Keratinocyte (primary cell): Measurements from ENCODE around the gene CRLF1. TPM values are rescaled to one million over a fixed set of nuclear protein-coding genes. Genes with fewer than 3 reads are reported as not detected.
"Not testable (repeated sequence)": the region's sequence is repeated elsewhere in the genome, so short reads cannot be mapped to it uniquely, and the experiment has no call there.

ENCODE experiments used
- DNase-seq: peaks from one replicate; pipeline ENCODE4 v3.0.0-alpha.2; 2011; ENCODE audit warnings: low read depth, missing footprints, low spot score
- FAIRE-seq: peaks from 2 replicates; lab custom pipeline; 2011; peaks lifted over from hg19 to GRCh38; lab: Jason Lieb, UNC
- H2AFZ ChIP-seq: 2 replicates; pipeline ENCODE4 v1.6.0; 2012; ENCODE audit warnings: low read length, control low read depth, inconsistent platforms; ENCODE audit not compliant: control insufficient read depth
- H3K27ac ChIP-seq: 2 replicates; pipeline ENCODE4 v1.5.1; 2011; ENCODE audit warnings: low read length; ENCODE audit not compliant: control insufficient read depth, insufficient read depth
- H3K27me3 ChIP-seq: 3 replicates; pipeline ENCODE4 v1.6.0; 2011; ENCODE audit warnings: low read length; ENCODE audit not compliant: control insufficient read depth, insufficient read depth; ENCODE audit errors: extremely low read depth
- H3K36me3 ChIP-seq, 2 experiments: 2 replicates in 1 of 2; 3 replicates in 1 of 2; pipeline ENCODE4 v1.5.1; 2011; ENCODE audit warnings: low read length in 2 of 2, mild to moderate bottlenecking in 1 of 2; ENCODE audit not compliant: control insufficient read depth in 2 of 2, insufficient read depth in 2 of 2; ENCODE audit errors: extremely low read depth in 1 of 2
- H3K4me1 ChIP-seq: 3 replicates; pipeline ENCODE4 v1.5.1; 2011; ENCODE audit warnings: low read length; ENCODE audit not compliant: control insufficient read depth, insufficient read depth; ENCODE audit errors: extremely low read depth
- H3K4me2 ChIP-seq: 3 replicates; pipeline ENCODE4 v1.6.0; 2011; ENCODE audit warnings: low read depth, low read length; ENCODE audit not compliant: control insufficient read depth, insufficient read depth; ENCODE audit errors: extremely low read depth
- H3K4me3 ChIP-seq, 3 experiments: fragments of 200-600 bp in 1 of 3; sonication (generic) in 1 of 3; 2 replicates in 2 of 3; 3 replicates in 1 of 3; pipeline ENCODE4 v1.5.1; 2011 to 2016; ENCODE audit warnings: low read length in 3 of 3, mild to moderate bottlenecking in 3 of 3, control low read depth in 2 of 3, inconsistent platforms in 1 of 3, low read depth in 1 of 3, mixed read lengths in 1 of 3, mixed run types in 1 of 3, moderate library complexity in 1 of 3; ENCODE audit not compliant: control insufficient read depth in 2 of 3, insufficient read depth in 2 of 3; ENCODE audit errors: extremely low read depth in 1 of 3
- H3K79me2 ChIP-seq: 2 replicates; pipeline ENCODE4 v1.6.0; 2012; ENCODE audit warnings: low read length; ENCODE audit not compliant: control insufficient read depth, insufficient read depth
- H3K9ac ChIP-seq: 3 replicates; pipeline ENCODE4 v1.6.0; 2011; ENCODE audit warnings: low read length; ENCODE audit not compliant: control insufficient read depth, insufficient read depth; ENCODE audit errors: extremely low read depth
- H3K9me1 ChIP-seq: 3 replicates; pipeline ENCODE4 v1.6.0; 2011; ENCODE audit warnings: low read length; ENCODE audit not compliant: control insufficient read depth, insufficient read depth; ENCODE audit errors: extremely low read depth
- H3K9me3 ChIP-seq: 2 replicates; pipeline ENCODE4 v1.5.1; 2012; ENCODE audit warnings: low read depth, low read length; ENCODE audit not compliant: control insufficient read depth
- H4K20me1 ChIP-seq: 3 replicates; pipeline ENCODE4 v1.6.0; 2011; ENCODE audit warnings: low read length; ENCODE audit not compliant: control insufficient read depth, insufficient read depth; ENCODE audit errors: extremely low read depth
- EZH2 ChIP-seq: IDR thresholded peaks from one replicate; pipeline ENCODE4 v1.6.1; 2012; ENCODE audit warnings: inconsistent platforms, mild to moderate bottlenecking, low read length, moderate library complexity
- dilution Hi-C: fragments of 300-500 bp; cut with MboI; formaldehyde crosslinking; loops from one replicate; pipeline ENCODE4 v1.7.0; 2020; ENCODE audit warnings: low sequenced_read_pairs; ENCODE audit not compliant: extremely low pct_ligation_motif_present
- polyA plus RNA-seq, 5 experiments: library from polyadenylated mRNA; depleted of rRNA in 3 of 5; stranded (reverse) in 3 of 5; stranded (forward) in 1 of 5; unstranded in 1 of 5; fragments of >200 nt; gene quantifications; 1 replicate in 1 of 5; 2 replicates in 3 of 5; 3 replicates in 1 of 5; pipeline versions ENCODE4 v1.2.1 to v1.2.3, GENCODE V29; 2011 to 2012; ENCODE audit warnings: missing spikeins in 2 of 5, low read depth in 1 of 5, low replicate concordance in 1 of 5
- TF ChIP-seq, protein P1 (sequence below), 3 experiments: IDR thresholded peaks in 1 of 3; conservative IDR thresholded peaks in 1 of 3; optimal IDR thresholded peaks in 1 of 3; 2 replicates in 2 of 3; 3 replicates in 1 of 3; pipeline versions ENCODE3 to v1.5.1; 2011; ENCODE audit warnings: low read length in 3 of 3, mild to moderate bottlenecking in 3 of 3, moderate library complexity in 2 of 3, control low read depth in 1 of 3, inconsistent platforms in 1 of 3; ENCODE audit not compliant: insufficient read depth in 2 of 3; ENCODE audit errors: extremely low read depth in 1 of 3

CRLF1 gene
- polyA plus RNA-seq, 1 donor (not counting 4 experiments of a cell fraction or from before 2014, with no cell fraction given), result 0.20 TPM

DNA sequence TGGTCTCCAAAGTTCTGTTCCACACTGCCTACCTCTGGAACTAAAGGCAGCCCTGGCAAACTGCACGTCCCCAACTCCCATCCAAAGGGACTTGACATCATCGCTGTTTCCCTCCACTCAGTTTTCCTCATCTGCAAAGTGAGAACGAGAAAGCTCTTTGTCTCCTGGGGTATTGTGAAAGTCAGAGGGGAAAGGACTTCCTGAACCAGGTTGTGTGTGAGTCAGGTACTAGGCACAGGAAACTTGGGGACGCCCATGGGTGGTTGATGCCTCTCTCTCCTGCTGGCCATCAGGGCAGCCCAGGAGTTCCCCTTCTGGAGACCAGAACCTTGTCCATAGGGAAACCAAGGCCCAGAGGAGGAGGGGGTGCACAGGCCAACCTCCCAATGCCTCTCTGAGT, 4.7 kb downstream of the CRLF1 start:
- Histone ChIP-seq H3K27me3 (peaks cover 15% of the 10 kb centered on the region), H3K9ac (no peak overlapping the region), H3K27ac (no peak overlapping the region), H3K9me1 (no peaks in the 10 kb centered on the region), H3K36me3 (no peaks in the 10 kb centered on the region), H3K79me2 (no peaks in the 10 kb centered on the region), H2AFZ (no peak overlapping the region), H3K4me3 (no peak overlapping the region), H3K4me1 (no peaks in the 10 kb centered on the region), H4K20me1 (no peaks in the 10 kb centered on the region), H3K4me2 (no peak overlapping the region), H3K9me3 (no peaks in the 10 kb centered on the region)
- FAIRE-seq (no peak), DNase-seq (no peak)
- dilution Hi-C loops, result no loop called here
- no peak for TF ChIP-seq EZH2
- TF ChIP-seq, protein P1, sequence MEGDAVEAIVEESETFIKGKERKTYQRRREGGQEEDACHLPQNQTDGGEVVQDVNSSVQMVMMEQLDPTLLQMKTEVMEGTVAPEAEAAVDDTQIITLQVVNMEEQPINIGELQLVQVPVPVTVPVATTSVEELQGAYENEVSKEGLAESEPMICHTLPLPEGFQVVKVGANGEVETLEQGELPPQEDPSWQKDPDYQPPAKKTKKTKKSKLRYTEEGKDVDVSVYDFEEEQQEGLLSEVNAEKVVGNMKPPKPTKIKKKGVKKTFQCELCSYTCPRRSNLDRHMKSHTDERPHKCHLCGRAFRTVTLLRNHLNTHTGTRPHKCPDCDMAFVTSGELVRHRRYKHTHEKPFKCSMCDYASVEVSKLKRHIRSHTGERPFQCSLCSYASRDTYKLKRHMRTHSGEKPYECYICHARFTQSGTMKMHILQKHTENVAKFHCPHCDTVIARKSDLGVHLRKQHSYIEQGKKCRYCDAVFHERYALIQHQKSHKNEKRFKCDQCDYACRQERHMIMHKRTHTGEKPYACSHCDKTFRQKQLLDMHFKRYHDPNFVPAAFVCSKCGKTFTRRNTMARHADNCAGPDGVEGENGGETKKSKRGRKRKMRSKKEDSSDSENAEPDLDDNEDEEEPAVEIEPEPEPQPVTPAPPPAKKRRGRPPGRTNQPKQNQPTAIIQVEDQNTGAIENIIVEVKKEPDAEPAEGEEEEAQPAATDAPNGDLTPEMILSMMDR (optimal IDR thresholded peaks at IDR 0.05 in 1 of 3, IDR thresholded peaks at IDR 0.05 in 1 of 3, conservative IDR thresholded peaks at IDR 0.05 in 1 of 3; ENCODE audit: extremely low read depth in 1 of 3, insufficient read depth in 2 of 3, low read length in 3 of 3), result no peak

DNA sequence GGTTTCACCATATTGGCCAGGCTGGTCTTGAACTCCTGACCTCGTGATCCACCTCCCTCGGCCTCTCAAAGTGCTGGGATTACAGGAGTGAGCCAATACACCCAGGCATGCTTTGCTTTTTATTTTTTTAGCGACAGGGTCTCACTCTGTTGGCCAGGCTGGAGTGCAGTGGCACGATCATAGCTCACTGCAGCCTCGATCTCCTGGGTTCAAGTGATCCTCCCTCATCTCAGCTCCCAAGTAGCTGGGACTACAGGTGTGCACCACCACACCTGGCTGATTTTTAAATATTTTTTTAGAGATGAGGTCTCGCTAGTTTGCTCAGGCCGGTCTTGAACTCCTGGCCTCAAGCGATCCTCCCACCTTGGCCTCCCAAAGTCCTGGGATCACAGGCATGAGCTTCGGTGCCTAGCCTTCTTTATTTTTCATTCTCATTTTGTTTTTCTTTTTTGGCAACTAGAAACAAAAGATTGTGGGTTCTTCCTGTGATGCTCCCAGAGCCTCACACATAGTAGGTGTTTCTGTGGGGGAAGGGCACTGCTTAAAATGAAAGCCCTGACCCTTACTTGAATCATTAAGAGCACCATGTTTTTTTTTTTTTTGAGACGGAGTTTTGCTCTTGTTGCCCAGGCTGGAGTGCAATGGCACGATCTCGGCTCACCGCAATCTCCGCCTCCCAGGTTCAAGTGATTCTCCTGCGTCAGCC, 5.8 kb downstream of the CRLF1 start:
- H3K27ac ChIP-seq, H3K4me1 ChIP-seq, H3K27me3 ChIP-seq, dilution Hi-C loops, H3K4me3 ChIP-seq, H2AFZ ChIP-seq, DNase-seq, H3K9me1 ChIP-seq, H3K36me3 ChIP-seq, H3K4me2 ChIP-seq, H3K9ac ChIP-seq, H4K20me1 ChIP-seq, H3K9me3 ChIP-seq, FAIRE-seq, H3K79me2 ChIP-seq: not testable (repeated sequence)

DNA sequence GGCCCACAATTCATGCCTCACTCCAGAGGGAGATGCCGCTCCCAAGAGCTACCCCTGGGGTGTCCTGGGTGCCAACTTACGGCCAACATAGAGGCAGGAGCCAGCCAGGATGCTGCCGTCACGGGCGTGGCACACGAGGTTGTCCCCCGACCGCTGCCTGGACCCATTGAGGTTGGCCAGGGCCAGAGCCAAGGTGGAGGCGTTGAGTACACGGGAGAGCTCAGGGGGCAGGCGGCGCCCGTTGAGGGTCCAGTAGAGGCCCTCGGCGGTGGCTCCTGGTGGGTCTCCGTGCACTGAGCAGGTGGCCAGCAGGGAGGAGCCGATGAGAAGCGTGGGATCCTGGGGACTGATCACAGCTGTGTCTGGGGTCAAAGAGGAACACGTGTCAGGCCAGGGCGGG, 7.1 kb downstream of the CRLF1 start:
- dilution Hi-C loops, result no loop called here
- no peak for TF ChIP-seq EZH2
- TF ChIP-seq, protein P1 (optimal IDR thresholded peaks at IDR 0.05 in 1 of 3, IDR thresholded peaks at IDR 0.05 in 1 of 3, conservative IDR thresholded peaks at IDR 0.05 in 1 of 3; ENCODE audit: extremely low read depth in 1 of 3, insufficient read depth in 2 of 3, low read length in 3 of 3), result no peak
- DNase-seq, result no peak
- no peaks in the 10 kb centered on the region for H3K9me1 ChIP-seq
- no peak overlapping the region for H3K4me3 ChIP-seq
- peaks cover 4% of the 10 kb centered on the region for H3K4me1 ChIP-seq
- no peaks in the 10 kb centered on the region for H3K27me3 ChIP-seq
- no peak for FAIRE-seq
- H3K36me3 ChIP-seq, result no peaks in the 10 kb centered on the region
- H3K27ac ChIP-seq, result no peak overlapping the region
- no peaks in the 10 kb centered on the region for H4K20me1 ChIP-seq
- H3K4me2 ChIP-seq, result no peak overlapping the region
- no peak overlapping the region for H3K9ac ChIP-seq
- H2AFZ ChIP-seq, result no peak overlapping the region
- no peaks in the 10 kb centered on the region for H3K79me2 ChIP-seq
- no peaks in the 10 kb centered on the region for H3K9me3 ChIP-seq
